H1 (cell line): Measurements from ENCODE around the gene LITAF.

Experiments used
- CTBP2 ChIP-seq: IDR thresholded peaks from 2 replicates; pipeline ENCODE4 v1.7.0; 2011; ENCODE audit warnings: borderline replicate concordance, mild to moderate bottlenecking, moderate library complexity, mixed read lengths, low read length; ENCODE audit not compliant: insufficient read depth, insufficient read length
- EP300 ChIP-seq, 2 experiments: IDR thresholded peaks; 1 replicate in 1 of 2; 2 replicates in 1 of 2; pipeline ENCODE4 v1.6.1; 2011 to 2012; ENCODE audit warnings: low read depth in 2 of 2, low read length in 2 of 2, mild to moderate bottlenecking in 2 of 2, borderline replicate concordance in 1 of 2, inconsistent platforms in 1 of 2, moderate library complexity in 1 of 2
- RXRA ChIP-seq: IDR thresholded peaks from 2 replicates; pipeline ENCODE4 v1.6.1; 2011; ENCODE audit warnings: low read depth, mild to moderate bottlenecking, low read length, moderate library complexity; ENCODE audit not compliant: insufficient read depth
- SP1 ChIP-seq: IDR thresholded peaks from 2 replicates; pipeline ENCODE4 v1.6.1; 2011; ENCODE audit warnings: low read depth, low read length
- YY1 ChIP-seq: IDR thresholded peaks from 2 replicates; pipeline ENCODE4 v1.6.1; 2011; ENCODE audit warnings: low read depth, mild to moderate bottlenecking, low read length
- TF ChIP-seq, protein P1 (sequence below), 3 experiments: IDR thresholded peaks; 1 replicate in 2 of 3; 2 replicates in 1 of 3; pipeline versions ENCODE4 v1.5.1 to v1.6.1; 2011; ENCODE audit warnings: low read length in 3 of 3, mild to moderate bottlenecking in 3 of 3, inconsistent platforms in 2 of 3, low read depth in 1 of 3, moderate library complexity in 1 of 3; ENCODE audit not compliant: insufficient read depth in 1 of 3; ENCODE audit errors: control extremely low read depth in 1 of 3

DNA sequence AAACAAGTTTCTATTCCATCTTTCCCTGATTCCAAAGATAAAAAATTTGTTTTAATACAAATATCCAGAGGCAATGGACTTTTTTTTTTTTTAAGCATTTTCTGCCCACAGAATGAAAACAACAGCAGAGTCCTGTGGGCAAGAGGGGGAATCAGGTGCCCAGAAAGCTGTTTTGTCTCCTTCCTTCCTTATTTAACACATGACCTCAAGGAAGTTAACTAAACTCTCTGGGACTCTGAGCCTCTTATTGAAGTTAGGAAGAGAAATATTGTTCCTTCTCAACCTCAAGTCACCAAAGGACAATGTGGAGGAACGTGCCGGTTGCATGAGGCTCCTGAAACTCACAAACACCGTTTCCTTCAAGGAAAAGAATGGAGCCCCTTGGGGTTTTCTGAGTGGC, 34.9 kb downstream of the LITAF start:
- TF ChIP-seq SP1 = no peak
- TF ChIP-seq, protein P1, sequence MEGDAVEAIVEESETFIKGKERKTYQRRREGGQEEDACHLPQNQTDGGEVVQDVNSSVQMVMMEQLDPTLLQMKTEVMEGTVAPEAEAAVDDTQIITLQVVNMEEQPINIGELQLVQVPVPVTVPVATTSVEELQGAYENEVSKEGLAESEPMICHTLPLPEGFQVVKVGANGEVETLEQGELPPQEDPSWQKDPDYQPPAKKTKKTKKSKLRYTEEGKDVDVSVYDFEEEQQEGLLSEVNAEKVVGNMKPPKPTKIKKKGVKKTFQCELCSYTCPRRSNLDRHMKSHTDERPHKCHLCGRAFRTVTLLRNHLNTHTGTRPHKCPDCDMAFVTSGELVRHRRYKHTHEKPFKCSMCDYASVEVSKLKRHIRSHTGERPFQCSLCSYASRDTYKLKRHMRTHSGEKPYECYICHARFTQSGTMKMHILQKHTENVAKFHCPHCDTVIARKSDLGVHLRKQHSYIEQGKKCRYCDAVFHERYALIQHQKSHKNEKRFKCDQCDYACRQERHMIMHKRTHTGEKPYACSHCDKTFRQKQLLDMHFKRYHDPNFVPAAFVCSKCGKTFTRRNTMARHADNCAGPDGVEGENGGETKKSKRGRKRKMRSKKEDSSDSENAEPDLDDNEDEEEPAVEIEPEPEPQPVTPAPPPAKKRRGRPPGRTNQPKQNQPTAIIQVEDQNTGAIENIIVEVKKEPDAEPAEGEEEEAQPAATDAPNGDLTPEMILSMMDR (IDR thresholded peaks at IDR 0.05; ENCODE audit: control extremely low read depth in 1 of 3, insufficient read depth in 1 of 3, low read depth in 1 of 3, low read length in 3 of 3) = no peak
- no peak for TF ChIP-seq RXRA
- no peak for TF ChIP-seq EP300 (IDR thresholded peaks at IDR 0.05; ENCODE audit: borderline replicate concordance in 1 of 2, low read depth in 2 of 2, low read length in 2 of 2)
- no peak for TF ChIP-seq YY1
- TF ChIP-seq CTBP2 = no peak
